Smooth muscle cell (in vitro differentiated cells): ENCODE data around the gene CLDN10. TPM values are rescaled to one million over a fixed set of nuclear protein-coding genes. Genes with fewer than 3 reads are reported as not detected.
"Not testable (repeated sequence)": the region's sequence is repeated elsewhere in the genome, so short reads cannot be mapped to it uniquely, and the experiment has no call there.

Experiments
- DNase-seq: peaks from one replicate; lab custom pipeline; 2025; ENCODE audit not compliant: unreplicated experiment; lab: John Stamatoyannopoulos, UW
- H2AFZ ChIP-seq: fragments of 200-600 bp; sonication (generic); 2 replicates; pipeline ENCODE4 v1.6.0; 2016; ENCODE audit warnings: antibody characterized with exemption, low read depth, mild to moderate bottlenecking
- H3F3A ChIP-seq: fragments of 200-600 bp; sonication (generic); 2 replicates; pipeline ENCODE4 v1.6.0; 2017; ENCODE audit warnings: antibody characterized with exemption, low read depth
- H3K27ac ChIP-seq: fragments of 200-600 bp; sonication (generic); 2 replicates; pipeline ENCODE4 v1.5.1; 2016; ENCODE audit warnings: low read depth, mild to moderate bottlenecking
- H3K27me3 ChIP-seq: fragments of 200-600 bp; sonication (generic); 2 replicates; pipeline ENCODE4 v1.6.1; 2016; ENCODE audit warnings: low read depth, mild to moderate bottlenecking
- H3K36me3 ChIP-seq: fragments of 200-600 bp; sonication (generic); 2 replicates; pipeline ENCODE4 v1.5.1; 2016; ENCODE audit warnings: low read depth
- H3K4me1 ChIP-seq: fragments of 200-600 bp; sonication (generic); 2 replicates; pipeline ENCODE4 v1.5.1; 2016; ENCODE audit warnings: low read depth
- H3K4me2 ChIP-seq: fragments of 200-600 bp; sonication (generic); 2 replicates; pipeline ENCODE4 v1.6.0; 2016; ENCODE audit warnings: mild to moderate bottlenecking
- H3K4me3 ChIP-seq: fragments of 200-600 bp; sonication (generic); 2 replicates; pipeline ENCODE4 v1.5.1; 2016; ENCODE audit warnings: mild to moderate bottlenecking
- H3K79me2 ChIP-seq: fragments of 200-600 bp; sonication (generic); 2 replicates; pipeline ENCODE4 v1.6.0; 2016; ENCODE audit warnings: low read depth, mild to moderate bottlenecking
- H3K9ac ChIP-seq: fragments of 200-600 bp; sonication (generic); 2 replicates; pipeline ENCODE4 v1.6.0; 2016; ENCODE audit warnings: low read depth
- H3K9me3 ChIP-seq: fragments of 200-600 bp; sonication (generic); replicated peaks from 2 replicates; pipeline ENCODE4 v1.5.1; 2016; ENCODE audit warnings: low read depth
- H4K20me1 ChIP-seq: fragments of 200-600 bp; sonication (generic); 2 replicates; pipeline ENCODE4 v1.6.0; 2016; ENCODE audit warnings: low read depth
- WGBS: methylation state at CpG from one replicate; pipeline ENCODE4 v1.1.7; 2016; ENCODE audit warnings: low lambda C conversion rate; 5-methylcytosine and 5-hydroxymethylcytosine counted together
- polyA plus RNA-seq: library from polyadenylated mRNA; unstranded; fragments of >200 nt; fragmentation: Nextera tagmentation; extraction: Ambion mirVana; gene quantifications from 2 replicates; pipeline ENCODE4 v1.2.1, GENCODE V29; 2016
- total RNA-seq: library from RNA; depleted of rRNA; stranded (reverse); fragments of >200 nt; gene quantifications from 2 replicates; pipeline ENCODE4 v1.2.3, GENCODE V29; 2014
- TF ChIP-seq, protein P1 (sequence below): fragments of 200-600 bp; sonication (generic); IDR thresholded peaks from 2 replicates; pipeline ENCODE4 v1.5.1; 2017; ENCODE audit warnings: borderline replicate concordance, mild to moderate bottlenecking, antibody characterized with exemption; ENCODE audit not compliant: insufficient read depth, poor library complexity, severe bottlenecking

The CLDN10 gene
- total and polyA plus RNA-seq, 2 experiments from 2014 or later: 1.5 TPM; not detected in 1

DNA sequence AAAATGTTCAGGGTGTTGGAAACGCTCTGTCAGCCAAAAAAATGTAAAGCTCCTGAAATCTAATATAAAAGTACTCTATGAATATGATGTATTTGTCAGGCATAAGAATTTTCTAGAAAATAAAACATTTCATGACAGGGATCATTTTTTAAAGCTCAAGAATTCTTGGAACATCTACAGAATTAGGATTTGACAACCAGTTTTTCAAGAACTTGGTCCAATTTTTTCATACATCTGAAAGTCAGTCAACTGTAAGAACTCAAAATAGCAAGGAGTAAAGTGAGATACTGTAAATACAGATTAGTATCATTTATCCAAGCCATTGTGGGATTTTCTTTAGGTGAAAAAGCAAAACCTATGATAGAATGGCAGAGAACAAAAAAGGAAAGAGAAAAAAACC, 41.6 kb upstream of the CLDN10 start:
- no peaks in the 10 kb centered on the region for H3K4me1 ChIP-seq
- no peak overlapping the region for H3K27ac ChIP-seq
- no peaks in the 10 kb centered on the region for H3K27me3 ChIP-seq
- DNase-seq: no peak
- no peaks in the 10 kb centered on the region for H3K9me3 ChIP-seq
- 91% methylated on average over 1 of the region's 1 CpG for WGBS
- no peak overlapping the region for H3K9ac ChIP-seq
- TF ChIP-seq, protein P1, sequence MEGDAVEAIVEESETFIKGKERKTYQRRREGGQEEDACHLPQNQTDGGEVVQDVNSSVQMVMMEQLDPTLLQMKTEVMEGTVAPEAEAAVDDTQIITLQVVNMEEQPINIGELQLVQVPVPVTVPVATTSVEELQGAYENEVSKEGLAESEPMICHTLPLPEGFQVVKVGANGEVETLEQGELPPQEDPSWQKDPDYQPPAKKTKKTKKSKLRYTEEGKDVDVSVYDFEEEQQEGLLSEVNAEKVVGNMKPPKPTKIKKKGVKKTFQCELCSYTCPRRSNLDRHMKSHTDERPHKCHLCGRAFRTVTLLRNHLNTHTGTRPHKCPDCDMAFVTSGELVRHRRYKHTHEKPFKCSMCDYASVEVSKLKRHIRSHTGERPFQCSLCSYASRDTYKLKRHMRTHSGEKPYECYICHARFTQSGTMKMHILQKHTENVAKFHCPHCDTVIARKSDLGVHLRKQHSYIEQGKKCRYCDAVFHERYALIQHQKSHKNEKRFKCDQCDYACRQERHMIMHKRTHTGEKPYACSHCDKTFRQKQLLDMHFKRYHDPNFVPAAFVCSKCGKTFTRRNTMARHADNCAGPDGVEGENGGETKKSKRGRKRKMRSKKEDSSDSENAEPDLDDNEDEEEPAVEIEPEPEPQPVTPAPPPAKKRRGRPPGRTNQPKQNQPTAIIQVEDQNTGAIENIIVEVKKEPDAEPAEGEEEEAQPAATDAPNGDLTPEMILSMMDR: no peak
- no peak overlapping the region for H2AFZ ChIP-seq
- no peak overlapping the region for H3K4me2 ChIP-seq
- H3K79me2 ChIP-seq: no peaks in the 10 kb centered on the region
- no peaks in the 10 kb centered on the region for H3K36me3 ChIP-seq
- H3F3A ChIP-seq: no peaks in the 10 kb centered on the region
- no peak overlapping the region for H3K4me3 ChIP-seq
- H4K20me1 ChIP-seq: no peaks in the 10 kb centered on the region

DNA sequence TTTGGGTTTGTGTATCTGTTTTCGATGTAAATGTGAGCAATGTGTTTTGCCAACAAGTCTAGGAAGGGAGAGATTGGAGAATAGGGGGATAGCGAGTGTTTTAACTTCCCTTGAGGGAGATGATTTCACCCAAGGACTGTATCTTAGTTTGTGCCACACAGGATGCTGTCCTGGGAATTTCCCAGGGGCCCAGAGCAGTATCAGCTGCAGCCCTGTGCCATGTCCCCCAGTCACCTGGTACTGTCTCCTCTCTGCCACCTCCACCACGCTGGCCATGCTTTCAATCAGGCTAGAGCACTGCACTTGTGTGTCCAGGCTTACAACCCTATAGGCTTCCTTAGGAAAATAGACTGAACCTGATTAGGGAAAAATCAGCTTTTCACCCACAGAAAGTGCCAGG, 40.1 kb upstream of the CLDN10 start:
- Histone ChIP-seq H3F3A (no peaks in the 10 kb centered on the region), H3K9me3 (no peaks in the 10 kb centered on the region), H4K20me1 (no peaks in the 10 kb centered on the region), H3K4me3 (no peak overlapping the region), H3K4me1 (no peaks in the 10 kb centered on the region), H3K79me2 (no peaks in the 10 kb centered on the region), H3K36me3 (no peaks in the 10 kb centered on the region), H3K27me3 (peaks cover 3% of the 10 kb centered on the region), H3K27ac (no peak overlapping the region), H3K4me2 (no peak overlapping the region), H2AFZ (no peak overlapping the region), H3K9ac (no peak overlapping the region)
- DNase-seq: no peak
- TF ChIP-seq, protein P1: no peak
- WGBS: 81% methylated on average over 3 of the region's 3 CpGs

DNA sequence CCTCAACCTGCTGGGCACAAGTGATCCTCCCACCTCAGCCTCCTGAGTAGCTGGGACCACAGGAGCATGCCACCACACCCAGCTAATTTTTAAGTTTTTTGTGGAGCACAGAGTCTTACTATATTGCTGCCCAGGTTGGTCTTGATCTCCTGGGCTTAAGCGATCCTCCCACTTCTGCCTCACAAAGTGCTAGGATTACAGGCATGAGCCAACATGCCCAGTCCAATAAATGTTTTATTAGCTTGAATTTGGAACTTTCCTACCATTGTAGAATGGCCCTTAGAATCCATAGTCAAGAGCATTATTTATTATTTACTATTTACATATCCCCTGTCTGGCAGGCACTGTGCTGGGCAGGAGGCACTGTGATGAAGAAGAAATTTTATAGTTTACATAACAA, 39.6 kb upstream of the CLDN10 start:
- WGBS: 95% methylated on average over 1 of the region's 1 CpG
- Histone ChIP-seq H3K4me3 (no peak overlapping the region), H3K9me3 (no peaks in the 10 kb centered on the region), H3K4me1 (no peaks in the 10 kb centered on the region), H2AFZ (no peak overlapping the region), H3K27me3 (peaks cover 3% of the 10 kb centered on the region), H3K36me3 (no peaks in the 10 kb centered on the region), H3K4me2 (no peak overlapping the region), H4K20me1 (no peaks in the 10 kb centered on the region), H3K9ac (no peak overlapping the region), H3K79me2 (no peaks in the 10 kb centered on the region), H3F3A (no peaks in the 10 kb centered on the region), H3K27ac (no peak overlapping the region)
- no peak for DNase-seq
- TF ChIP-seq, protein P1: no peak

DNA sequence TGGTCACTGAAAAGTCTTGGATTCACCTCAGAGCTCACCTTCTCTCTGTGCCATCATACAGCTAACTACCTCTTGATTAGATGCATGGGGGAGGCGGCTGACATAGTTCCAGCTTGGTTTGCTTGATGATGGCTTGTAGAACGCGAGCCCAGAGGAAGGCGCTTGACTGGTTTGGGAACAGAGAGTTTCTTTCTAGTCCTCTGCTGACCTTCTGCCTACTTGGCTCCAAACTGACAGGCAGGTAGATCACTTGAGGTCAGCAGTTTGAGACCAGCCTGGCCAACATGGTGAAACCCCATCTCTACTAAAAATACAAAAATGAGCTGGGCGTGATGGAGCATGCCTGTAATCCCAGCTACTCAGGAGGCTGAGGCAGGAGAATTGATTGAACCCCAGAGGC, 36.9 kb upstream of the CLDN10 start:
- WGBS: 71% methylated on average over 5 of the region's 5 CpGs
- DNase-seq, H3K9ac ChIP-seq, H2AFZ ChIP-seq, H3K9me3 ChIP-seq, H3K4me3 ChIP-seq, H3F3A ChIP-seq, H3K79me2 ChIP-seq, H3K27me3 ChIP-seq, H3K4me1 ChIP-seq, H4K20me1 ChIP-seq, H3K36me3 ChIP-seq, H3K27ac ChIP-seq, H3K4me2 ChIP-seq: not testable (repeated sequence)
